ENCODE data around the gene TRMT2A.

The TRMT2A gene

GRCh38 chr22:20107951-20108756 is 8.9 kb downstream of the TRMT2A start:
- H3K79me2 ChIP-seq (ENCODE audit: low read length): no peaks in the 10 kb centered on the region; the same call in 1 of the 2 replicates
- H3K4me3 ChIP-seq (ENCODE audit: low read length): no peak overlapping the region
- H4K20me1 ChIP-seq (ENCODE audit: insufficient read depth, low read length): peaks cover 8% of the 10 kb centered on the region; the same call in 1 of the 2 replicates
- no peaks in the 10 kb centered on the region for H3K4me1 ChIP-seq (ENCODE audit: low read length)
- H3K4me2 ChIP-seq (ENCODE audit: low read length): no peak overlapping the region
- H3K27ac ChIP-seq (ENCODE audit: low read length): no peak overlapping the region
- H2AFZ ChIP-seq (ENCODE audit: low read depth, low read length): no peak overlapping the region
- no peak overlapping the region for H3K9ac ChIP-seq (ENCODE audit: low read length)
- H3K27me3 ChIP-seq (ENCODE audit: low read depth, low read length): no peaks in the 10 kb centered on the region
- TF ChIP-seq CTCF (IDR thresholded peaks at IDR 0.05; ENCODE audit: low read depth, low read length) (no peak), EZH2phosphoT487 (IDR thresholded peaks at IDR 0.05; ENCODE audit: low read depth) (no peak)
- H3K36me3 ChIP-seq (replicated peaks; ENCODE audit: low read depth, low read length): peaks cover 72% of the 10 kb centered on the region
- no peaks in the 10 kb centered on the region for H3K9me3 ChIP-seq (ENCODE audit: insufficient read depth, low read length)

GRCh38 chr22:20107471-20107901 is 9.5 kb downstream of the TRMT2A start:
- Histone ChIP-seq H3K4me3 (ENCODE audit: low read length) (no peak overlapping the region), H3K9ac (ENCODE audit: low read length) (no peak overlapping the region), H3K36me3 (replicated peaks; ENCODE audit: low read depth, low read length) (peaks cover 66% of the 10 kb centered on the region), H3K4me1 (ENCODE audit: low read length) (no peaks in the 10 kb centered on the region), H4K20me1 (ENCODE audit: insufficient read depth, low read length) (peaks cover 8% of the 10 kb centered on the region; the same call in 1 of the 2 replicates), H3K79me2 (ENCODE audit: low read length) (no peaks in the 10 kb centered on the region), H3K27me3 (ENCODE audit: low read depth, low read length) (no peaks in the 10 kb centered on the region), H2AFZ (ENCODE audit: low read depth, low read length) (no peak overlapping the region), H3K27ac (ENCODE audit: low read length) (no peak overlapping the region), H3K9me3 (ENCODE audit: insufficient read depth, low read length) (no peaks in the 10 kb centered on the region), H3K4me2 (ENCODE audit: low read length) (no peak overlapping the region)
- TF ChIP-seq CTCF (IDR thresholded peaks at IDR 0.05; ENCODE audit: low read depth, low read length) (no peak), EZH2phosphoT487 (IDR thresholded peaks at IDR 0.05; ENCODE audit: low read depth) (no peak)

- Histone ChIP-seq H3K36me3 (replicated peaks; ENCODE audit: low read depth, low read length) (peaks cover 64% of the 10 kb centered on the region), H3K27me3 (ENCODE audit: low read depth, low read length) (no peaks in the 10 kb centered on the region), H3K27ac (ENCODE audit: low read length) (no peak overlapping the region), H3K79me2 (ENCODE audit: low read length) (no peaks in the 10 kb centered on the region), H2AFZ (ENCODE audit: low read depth, low read length) (no peak overlapping the region), H3K4me1 (ENCODE audit: low read length) (no peaks in the 10 kb centered on the region), H3K9me3 (ENCODE audit: insufficient read depth, low read length) (no peaks in the 10 kb centered on the region), H3K4me3 (ENCODE audit: low read length) (no peak overlapping the region), H3K4me2 (ENCODE audit: low read length) (no peak overlapping the region), H3K9ac (ENCODE audit: low read length) (no peak overlapping the region), H4K20me1 (ENCODE audit: insufficient read depth, low read length) (peaks cover 8% of the 10 kb centered on the region; the same call in 1 of the 2 replicates)
- TF ChIP-seq EZH2phosphoT487 (IDR thresholded peaks at IDR 0.05; ENCODE audit: low read depth): no peak
- TF ChIP-seq CTCF (IDR thresholded peaks at IDR 0.05; ENCODE audit: low read depth, low read length): no peak
Observed at GRCh38 chr22:20106849-20107237, 10.2 kb downstream of the TRMT2A start.

GRCh38 chr22:20106205-20106848 is 10.7 kb downstream of the TRMT2A start:
- Histone ChIP-seq H3K27me3 (ENCODE audit: low read depth, low read length) (no peaks in the 10 kb centered on the region), H4K20me1 (ENCODE audit: insufficient read depth, low read length) (peaks cover 8% of the 10 kb centered on the region; the same call in 1 of the 2 replicates), H3K36me3 (replicated peaks; ENCODE audit: low read depth, low read length) (peaks cover 65% of the 10 kb centered on the region), H3K4me2 (ENCODE audit: low read length) (no peak overlapping the region), H3K79me2 (ENCODE audit: low read length) (no peaks in the 10 kb centered on the region), H3K4me1 (ENCODE audit: low read length) (no peaks in the 10 kb centered on the region), H3K27ac (ENCODE audit: low read length) (no peak overlapping the region), H2AFZ (ENCODE audit: low read depth, low read length) (no peak overlapping the region), H3K4me3 (ENCODE audit: low read length) (no peak overlapping the region), H3K9ac (ENCODE audit: low read length) (no peak overlapping the region), H3K9me3 (ENCODE audit: insufficient read depth, low read length) (no peaks in the 10 kb centered on the region)
- TF ChIP-seq EZH2phosphoT487 (IDR thresholded peaks at IDR 0.05; ENCODE audit: low read depth): no peak
- no peak for TF ChIP-seq CTCF (IDR thresholded peaks at IDR 0.05; ENCODE audit: low read depth, low read length)
